Upper lobe of right lung (tissue), 1 donor: ENCODE results near the gene NEK4. TPM values are rescaled to one million over a fixed set of nuclear protein-coding genes. Genes with fewer than 3 reads are reported as not detected.

ENCODE experiments used
- ATAC-seq: fragments of 200-7000 bp; cut with Tn5 transposase; one replicate; pipeline ENCODE4 v1.9.1; 2020; ENCODE audit warnings: mild to moderate bottlenecking, moderate library complexity
- DNase-seq: peaks from one replicate; pipeline ENCODE4 v3.0.0-alpha.2; 2020
- H3K27ac ChIP-seq: fragments of 200-600 bp; one replicate; pipeline ENCODE4 v1.8.0; 2022
- H3K27me3 ChIP-seq: fragments of 200-600 bp; one replicate; pipeline ENCODE4 v1.8.0; 2022; ENCODE audit warnings: mild to moderate bottlenecking
- H3K36me3 ChIP-seq: fragments of 200-600 bp; one replicate; pipeline ENCODE4 v1.8.0; 2022
- H3K4me1 ChIP-seq: fragments of 200-600 bp; one replicate; pipeline ENCODE4 v1.8.0; 2022
- H3K4me3 ChIP-seq: fragments of 200-600 bp; one replicate; pipeline ENCODE4 v1.8.0; 2022; ENCODE audit warnings: mild to moderate bottlenecking
- H3K9me3 ChIP-seq: fragments of 200-600 bp; one replicate; pipeline ENCODE4 v1.8.0; 2022
- CTCF ChIP-seq: fragments of 200-600 bp; IDR thresholded peaks from one replicate; pipeline ENCODE4 v1.8.0; 2022; ENCODE audit warnings: antibody characterized with exemption
- intact Hi-C: fragments of 100-400 bp; cut with DNase I; formaldehyde crosslinking; loops from one replicate; pipeline ENCODE4 v1.11.0; 2022
- total RNA-seq: library from RNA; stranded (reverse); fragmentation: NEBNext Ultra II Directional; extraction: Animal tissue kit (Norgen Biotek cat#: 25700); gene quantifications from one replicate; pipeline ENCODE4 v1.2.1, GENCODE V29; 2021
- donor health status: DM: no; HTN: yes; CAD: no; lungs with severe emphysema.

Gene NEK4
- total RNA-seq, 1 donor from 2014 or later, result 27.2 TPM

GRCh38 chr3:52696830-52697631 lies 73.7 kb downstream of the NEK4 start:
- peaks cover 72% of the 10 kb centered on the region for H3K36me3 ChIP-seq
- no peaks in the 10 kb centered on the region for H3K27me3 ChIP-seq
- no peaks in the 10 kb centered on the region for H3K9me3 ChIP-seq
- H3K27ac ChIP-seq, result no peak overlapping the region
- DNase-seq (no peak), ATAC-seq (no peak)
- H3K4me1 ChIP-seq, result no peaks in the 10 kb centered on the region
- TF ChIP-seq CTCF, result no peak
- H3K4me3 ChIP-seq, result no peak overlapping the region
- intact Hi-C loops, result no loop called here

- no peaks in the 10 kb centered on the region for H3K4me1 ChIP-seq
- no peak for DNase-seq
- no peak overlapping the region for H3K4me3 ChIP-seq
- no peak for ATAC-seq
- TF ChIP-seq CTCF, result no peak
- no peaks in the 10 kb centered on the region for H3K27me3 ChIP-seq
- no peak overlapping the region for H3K27ac ChIP-seq
- H3K9me3 ChIP-seq, result no peaks in the 10 kb centered on the region
- peaks cover 82% of the 10 kb centered on the region for H3K36me3 ChIP-seq
- intact Hi-C loops, result no loop called here
Measured at GRCh38 chr3:52695798-52696671, 74.7 kb downstream of the NEK4 start.

GRCh38 chr3:52694528-52695189 lies 76.1 kb downstream of the NEK4 start:
- Histone ChIP-seq H3K9me3 (no peaks in the 10 kb centered on the region), H3K4me3 (no peak overlapping the region), H3K4me1 (no peaks in the 10 kb centered on the region), H3K27me3 (no peaks in the 10 kb centered on the region), H3K27ac (no peak overlapping the region), H3K36me3 (peaks cover 91% of the 10 kb centered on the region)
- ATAC-seq, result no peak
- no peak for TF ChIP-seq CTCF
- DNase-seq, result no peak
- intact Hi-C loops, result no loop called here

- TF ChIP-seq CTCF, result no peak
- no peak for DNase-seq
- Histone ChIP-seq H3K27me3 (no peaks in the 10 kb centered on the region), H3K36me3 (peaks cover 100% of the 10 kb centered on the region), H3K4me1 (no peaks in the 10 kb centered on the region), H3K27ac (no peak overlapping the region), H3K9me3 (no peaks in the 10 kb centered on the region), H3K4me3 (no peak overlapping the region)
- ATAC-seq, result no peak
- intact Hi-C loops, result no loop called here
Measured at GRCh38 chr3:52693071-52693470, 77.7 kb downstream of the NEK4 start.

- intact Hi-C loops, result no loop called here
Measured at GRCh38 chr3:52690560-52690959, 80.2 kb downstream of the NEK4 start.

More at GRCh38 chr3:52690560-52690959, 80.2 kb downstream of the NEK4 start:
- Histone ChIP-seq H3K4me3 (no peak overlapping the region), H3K27ac (no peak overlapping the region), H3K36me3 (peaks cover 87% of the 10 kb centered on the region), H3K27me3 (no peaks in the 10 kb centered on the region), H3K4me1 (peaks cover 8% of the 10 kb centered on the region), H3K9me3 (no peaks in the 10 kb centered on the region)
- ATAC-seq (no peak), DNase-seq (no peak)
- TF ChIP-seq CTCF, result no peak
